CD4-positive, alpha-beta T cell treated with Interleukin-10 for 1 hour (primary cell): ENCODE data around the gene USP48.

Experiments
- DNase-seq: peaks from one replicate; pipeline ENCODE4 v3.0.0-alpha.2; 2020

USP48 gene

DNA sequence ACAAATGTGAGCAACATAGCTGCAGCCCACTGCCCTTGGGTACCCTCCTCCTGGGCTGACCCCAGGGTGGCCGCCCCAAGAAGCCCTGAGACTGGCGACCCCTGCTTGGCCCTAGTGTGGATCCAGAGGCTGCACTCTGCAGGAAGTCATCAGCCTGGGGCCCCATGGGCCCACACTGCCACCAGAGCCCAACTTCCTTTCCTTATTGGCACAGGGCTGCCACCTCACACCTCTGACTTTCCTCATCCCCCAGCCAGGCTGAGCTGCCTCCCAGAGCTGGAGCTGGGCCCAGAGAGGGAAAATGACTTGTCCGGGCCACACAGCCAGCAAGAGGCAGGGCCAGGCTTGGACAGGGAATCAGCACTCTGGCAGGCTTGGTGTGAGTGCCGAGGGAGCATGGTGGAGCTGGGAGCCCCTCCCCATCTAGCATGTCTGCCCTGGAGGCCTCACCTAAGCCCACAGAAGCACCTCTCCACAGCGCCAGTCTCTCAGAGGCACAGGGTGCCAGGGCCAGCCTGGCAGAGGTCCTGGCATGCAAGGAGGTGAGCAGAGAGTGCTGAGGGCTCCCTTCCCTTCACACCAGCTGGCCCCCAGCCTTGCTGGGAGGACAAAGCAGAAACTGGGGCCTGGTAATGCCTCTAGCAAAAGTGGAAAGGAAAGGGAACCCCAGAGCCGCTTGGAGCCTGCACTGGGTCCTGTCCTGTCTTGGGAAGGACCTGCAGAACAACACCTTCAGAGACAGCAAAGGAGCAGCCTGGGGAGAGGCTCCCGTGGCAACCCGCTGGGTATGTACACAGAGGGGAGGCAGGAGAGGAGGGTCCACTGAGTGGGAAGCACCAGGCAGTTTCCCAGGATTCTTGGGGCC is 117.0 kb downstream of the USP48 start:
- DNase-seq = no peak

DNA sequence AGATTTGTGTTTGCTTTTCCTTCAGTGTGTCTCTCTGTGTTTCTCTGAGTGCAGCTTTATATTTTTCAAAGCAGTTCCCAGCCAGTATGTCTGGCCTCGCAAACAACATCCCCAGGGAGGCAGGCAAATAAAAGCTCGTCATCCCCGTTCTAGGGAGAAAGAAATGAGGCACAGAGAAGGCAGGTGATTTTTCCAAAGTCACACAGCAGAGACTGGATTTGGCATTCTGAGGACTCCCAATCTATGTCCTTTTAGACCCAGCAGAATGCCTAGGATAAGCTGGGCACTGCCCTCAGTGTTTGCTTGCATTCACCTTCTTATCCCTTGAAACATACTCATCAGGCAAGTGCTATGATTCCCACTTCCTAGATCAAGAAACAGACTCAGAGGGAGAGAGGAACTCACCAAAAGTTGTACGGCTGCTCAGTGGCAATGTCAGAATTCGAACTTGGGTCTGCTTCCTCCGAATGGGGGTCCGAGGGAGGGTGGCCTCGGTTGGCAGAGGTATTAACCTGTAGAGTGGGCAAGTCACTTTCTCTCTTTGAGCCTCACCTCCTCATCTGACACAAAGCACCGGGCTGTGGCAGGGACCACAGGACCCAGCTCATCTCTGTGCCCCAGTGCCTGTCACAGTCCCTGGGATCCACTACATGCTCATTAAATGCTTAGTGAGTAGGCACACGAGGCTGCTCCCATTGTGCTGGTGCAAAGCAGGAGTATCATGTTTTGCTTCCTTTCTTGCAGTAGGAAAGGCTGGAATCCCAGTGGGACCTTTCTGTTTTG is 118.0 kb downstream of the USP48 start:
- DNase-seq = no peak

DNA sequence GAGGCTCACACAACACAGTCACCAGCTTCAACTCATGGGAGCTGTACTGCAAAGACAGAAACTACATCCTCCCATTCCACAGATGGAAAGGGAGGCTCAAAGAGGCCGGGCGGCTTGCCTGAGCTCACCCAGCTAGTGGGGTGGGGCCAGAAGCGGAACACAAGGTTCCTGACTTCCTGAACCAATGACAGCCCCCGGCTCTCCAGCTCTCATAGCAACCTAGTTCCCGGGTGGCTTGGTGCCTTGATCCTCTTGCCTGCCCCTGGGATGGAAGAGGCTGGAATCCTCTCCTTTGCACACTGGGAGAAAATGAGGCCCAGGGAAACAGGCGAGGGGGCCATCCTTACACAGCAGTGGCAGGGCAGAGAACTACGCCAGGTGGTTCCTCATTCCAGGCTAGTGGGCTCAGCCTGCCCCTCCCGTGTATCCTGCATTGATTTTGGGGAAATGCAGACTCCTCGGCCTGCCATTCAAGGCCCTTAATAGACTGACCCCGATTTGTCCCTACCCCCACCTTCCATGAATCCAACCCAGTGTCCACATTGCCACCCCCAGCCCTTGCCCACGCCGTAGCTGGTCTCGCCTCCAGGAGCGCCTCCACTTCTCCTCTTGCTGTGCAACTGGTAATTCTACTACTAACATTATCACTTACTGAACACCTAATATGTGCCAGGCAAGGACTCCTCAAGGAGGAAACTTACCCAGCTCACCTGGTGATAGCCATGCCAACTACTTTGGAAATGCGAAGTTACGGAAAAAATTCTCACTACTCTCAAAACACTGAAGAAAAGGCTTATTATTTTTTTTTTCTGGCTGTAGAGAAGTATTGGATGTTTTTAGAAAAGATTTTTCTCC is 118.8 kb downstream of the USP48 start:
- DNase-seq = no peak

DNA sequence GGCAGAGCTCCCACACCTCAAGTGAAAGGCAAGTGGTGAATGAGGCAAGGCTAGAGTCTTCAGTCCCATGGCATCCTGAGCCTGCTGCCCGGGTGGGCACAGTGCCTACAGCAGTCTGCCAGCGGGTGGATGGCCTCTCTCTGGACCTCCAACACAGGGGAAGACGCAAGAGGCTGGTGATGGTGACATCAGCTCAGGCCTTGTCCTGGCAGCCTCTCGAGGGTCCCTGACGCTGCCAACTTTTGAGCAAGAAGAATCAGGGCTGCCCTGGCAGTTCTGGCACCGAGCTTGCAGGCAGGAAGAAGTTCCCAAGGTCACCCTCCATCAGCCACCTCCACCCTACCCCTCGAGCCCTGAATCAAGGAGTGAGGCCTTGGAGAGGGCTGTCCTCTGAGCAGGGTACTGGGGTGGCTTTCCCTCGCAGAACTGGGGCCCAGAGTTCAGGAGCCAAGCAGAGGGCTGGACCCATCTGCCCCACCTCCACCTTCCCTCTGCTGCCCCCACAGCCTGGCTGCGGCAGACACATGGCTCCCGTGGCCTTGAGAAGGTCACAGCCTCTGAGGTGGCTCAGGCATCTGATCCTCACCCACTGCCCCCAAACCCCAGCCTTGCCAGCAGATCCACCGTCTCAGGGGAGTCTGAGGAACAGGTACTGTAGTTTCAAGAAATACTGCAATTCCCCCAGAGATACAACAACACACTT is 119.5 kb downstream of the USP48 start:
- DNase-seq = no peak

DNA sequence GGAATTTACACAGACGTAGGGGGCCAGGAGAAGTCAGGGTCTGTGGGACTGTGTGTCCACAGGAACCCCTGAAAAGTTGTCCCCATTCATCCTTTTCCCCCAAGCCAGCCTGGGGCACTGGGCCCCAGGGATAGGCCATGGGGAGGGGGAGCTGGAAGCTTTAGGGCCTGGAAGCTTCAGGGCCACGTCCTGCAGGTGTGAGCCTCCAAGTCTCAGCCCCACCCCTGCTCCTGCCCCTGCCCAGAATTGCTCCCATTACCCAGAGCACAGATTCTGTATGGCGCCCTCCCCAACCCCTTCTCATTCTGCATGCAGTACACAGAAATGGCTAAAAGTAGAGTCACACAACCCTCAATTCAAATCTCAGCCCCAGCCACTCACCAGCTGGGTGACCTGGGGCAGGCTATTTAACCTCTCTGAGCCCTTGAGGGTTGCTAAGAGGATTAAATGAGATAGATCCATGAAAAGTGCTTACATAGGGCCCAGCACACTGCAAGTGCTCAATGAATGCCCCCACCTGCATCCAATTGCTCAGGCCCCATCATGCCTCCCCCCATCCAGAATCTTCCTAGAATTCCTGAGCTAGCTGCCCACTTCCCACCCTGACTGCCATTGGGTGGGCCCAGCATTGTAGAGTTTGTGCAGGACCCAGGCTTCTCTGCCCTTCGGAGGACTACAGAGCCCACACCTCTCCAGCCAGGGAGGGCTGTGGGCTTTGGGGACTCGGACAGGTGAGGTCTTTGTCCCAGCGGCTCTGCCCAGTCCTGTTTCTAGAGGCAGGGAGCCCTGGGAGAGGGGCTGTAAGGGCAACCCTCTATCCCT is 120.3 kb downstream of the USP48 start:
- DNase-seq = no peak

DNA sequence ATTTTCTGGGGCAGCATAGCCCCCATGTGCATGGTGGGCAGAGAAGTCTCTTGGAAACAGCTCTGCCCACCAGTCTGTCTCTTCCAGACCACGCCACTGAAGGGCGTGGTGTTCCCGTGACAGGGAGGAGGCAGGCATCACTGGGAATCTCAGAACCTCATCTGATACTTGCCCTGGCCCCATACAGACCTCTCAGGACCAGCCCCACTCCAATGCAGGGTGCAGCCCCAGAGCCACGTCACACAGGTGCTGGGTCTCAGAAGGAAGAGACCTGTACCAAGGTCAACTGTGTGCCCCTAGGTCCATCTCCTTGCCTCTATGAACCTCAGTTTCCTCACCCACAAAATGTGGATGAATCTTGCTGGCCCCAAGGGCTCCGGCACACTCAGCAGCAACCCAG is 121.1 kb downstream of the USP48 start:
- DNase-seq = no peak

DNA sequence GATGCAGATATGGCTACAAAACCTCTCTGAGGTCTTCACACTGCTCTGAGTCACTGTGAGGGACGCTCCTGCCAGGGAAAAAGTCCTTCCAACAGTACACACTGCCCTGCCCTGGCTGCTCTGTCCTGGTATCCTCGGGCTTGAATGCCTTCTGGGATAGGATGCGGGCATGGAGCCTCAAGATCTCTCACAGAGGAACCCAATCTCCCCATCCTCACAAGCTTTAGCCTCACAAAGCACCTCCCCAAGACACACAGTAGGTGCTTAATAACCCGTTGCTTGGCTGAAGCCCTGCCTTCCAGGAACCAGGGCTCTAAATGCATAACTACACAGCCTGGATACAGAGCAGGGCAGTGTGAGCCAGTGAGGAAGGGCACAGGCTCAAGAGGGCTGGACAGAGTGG is 123.0 kb downstream of the USP48 start:
- no peak for DNase-seq

DNA sequence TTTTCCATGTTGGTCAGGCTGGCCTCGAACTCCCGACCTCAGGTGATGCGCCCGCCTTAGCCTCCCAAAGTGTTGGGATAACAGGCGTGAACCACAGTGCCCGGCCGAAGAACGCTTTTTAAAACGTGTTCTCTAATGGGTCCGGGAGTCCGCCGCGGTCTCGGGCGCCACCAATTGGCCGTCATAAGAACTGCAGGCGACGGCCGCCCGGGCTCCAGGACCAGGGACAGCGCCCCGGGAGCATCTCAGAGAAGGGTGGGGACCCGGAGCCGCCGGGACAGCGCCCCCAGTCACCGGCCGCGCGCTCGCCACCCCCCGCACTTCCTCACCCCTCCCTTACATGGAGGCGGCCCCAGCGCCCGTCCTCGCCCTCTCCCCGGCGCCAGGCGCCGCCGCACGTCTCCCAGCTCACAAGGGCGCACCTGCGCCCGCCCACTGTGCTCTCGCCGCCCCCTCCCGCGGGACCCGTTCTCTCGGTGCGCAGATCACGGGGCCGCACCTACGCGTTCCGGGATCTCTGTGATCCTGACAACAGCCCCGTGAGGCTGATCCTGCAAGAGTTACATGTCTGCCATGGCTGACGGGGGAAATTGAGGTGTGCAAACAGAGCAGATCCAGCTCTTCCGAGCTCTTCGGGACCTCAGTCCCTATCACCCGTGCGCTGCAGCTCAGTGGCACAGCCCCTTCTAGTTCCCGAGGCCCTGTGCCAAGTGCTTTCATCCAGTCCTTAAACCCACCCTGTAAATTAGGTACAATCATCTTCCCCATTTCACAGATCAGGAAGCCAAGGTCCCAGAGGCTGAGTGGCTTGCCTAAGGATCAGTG is 123.6 kb downstream of the USP48 start:
- peak; percentile 85 for DNase-seq

DNA sequence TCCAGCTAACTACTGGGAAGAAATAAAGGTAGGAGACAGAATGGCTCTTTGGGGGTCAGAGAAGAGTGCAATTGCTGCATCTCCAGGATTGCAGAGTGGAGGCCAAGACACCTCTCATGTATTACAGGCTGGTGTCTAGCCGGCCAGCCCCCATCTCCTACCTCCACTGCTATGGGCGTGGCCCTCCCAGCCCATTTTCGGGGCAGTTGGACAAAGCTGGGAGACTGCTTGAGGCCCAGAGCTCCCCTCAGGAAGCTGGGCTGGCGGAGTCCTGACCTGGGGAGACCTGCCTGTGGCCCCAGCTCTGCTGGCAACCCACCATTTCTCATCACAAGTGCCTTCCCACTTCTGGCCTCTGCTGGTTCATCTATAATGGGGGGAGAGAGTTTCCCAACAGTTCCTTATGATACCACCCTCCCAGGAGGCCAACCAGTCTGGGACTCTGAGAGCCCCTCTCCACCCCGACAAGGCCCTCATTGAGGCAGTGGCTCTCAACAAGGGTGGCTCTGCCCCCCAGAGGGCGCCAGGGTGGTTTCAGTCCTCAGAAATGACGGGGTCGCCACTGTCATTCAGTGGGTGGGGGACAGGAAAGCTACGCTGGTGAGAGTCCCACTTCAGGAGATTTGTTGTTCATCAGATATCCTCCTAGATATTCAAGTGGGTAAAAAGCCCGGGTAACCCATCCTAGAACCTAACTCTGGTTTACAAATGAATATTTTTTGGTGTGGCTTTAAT is 125.3 kb downstream of the USP48 start:
- no peak for DNase-seq

DNA sequence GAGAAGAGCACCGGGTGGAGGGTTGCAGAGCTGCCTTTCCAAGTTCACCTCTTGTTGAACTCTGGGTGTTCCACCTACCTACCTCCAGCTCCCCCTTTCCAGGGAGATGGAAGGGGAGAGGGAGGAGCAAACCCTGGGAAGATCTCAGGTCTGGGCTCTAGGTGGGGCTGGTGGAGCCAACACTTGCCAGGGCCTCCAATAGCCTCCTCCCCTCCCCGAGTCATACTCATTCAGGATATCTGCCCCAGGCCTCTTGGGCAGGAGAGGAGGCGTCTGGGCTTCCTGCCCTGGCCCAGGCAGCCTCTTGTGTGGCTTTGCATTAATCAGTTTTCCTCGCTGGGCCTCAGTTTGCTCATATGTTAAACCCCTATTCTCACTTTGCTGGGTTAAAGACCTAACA is 127.2 kb downstream of the USP48 start:
- no peak for DNase-seq

DNA sequence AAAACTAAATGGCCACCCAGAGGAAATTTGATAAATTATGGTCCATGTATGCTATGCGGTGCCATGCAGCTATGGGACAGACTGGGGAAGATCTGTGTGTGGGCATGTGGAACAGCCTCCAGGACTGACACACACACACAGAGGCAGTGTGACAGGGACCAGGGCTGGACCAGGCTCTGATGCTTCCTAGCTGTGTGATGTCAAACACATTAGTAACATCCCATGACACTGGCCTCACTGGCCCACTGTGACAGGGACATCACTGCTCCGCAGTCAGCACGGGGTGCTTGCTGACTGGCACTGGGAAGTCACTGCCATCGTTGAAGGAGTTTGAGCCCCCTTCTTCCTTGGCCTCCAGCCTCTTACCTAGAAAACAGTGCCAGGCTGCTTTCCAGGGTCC is 127.7 kb downstream of the USP48 start:
- DNase-seq = no peak

DNA sequence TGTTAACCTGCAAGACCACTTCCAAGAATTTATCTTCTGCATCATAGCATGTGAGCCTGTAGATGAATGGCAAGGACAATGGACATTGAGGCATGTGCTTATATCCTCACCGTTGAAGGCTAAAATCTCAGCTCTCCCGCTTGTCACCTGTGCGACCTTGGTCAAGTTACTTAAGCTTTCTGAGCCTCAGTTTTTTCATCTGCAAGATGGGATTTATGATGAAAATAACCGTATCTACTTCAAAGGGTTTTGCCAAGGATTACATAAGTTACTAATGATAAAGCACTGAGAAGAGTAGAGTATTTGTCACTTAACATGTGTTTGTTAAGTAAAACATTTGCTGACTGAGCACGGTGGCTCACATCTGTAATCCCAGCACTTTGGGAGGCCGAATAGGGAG is 128.7 kb downstream of the USP48 start:
- no peak for DNase-seq

DNA sequence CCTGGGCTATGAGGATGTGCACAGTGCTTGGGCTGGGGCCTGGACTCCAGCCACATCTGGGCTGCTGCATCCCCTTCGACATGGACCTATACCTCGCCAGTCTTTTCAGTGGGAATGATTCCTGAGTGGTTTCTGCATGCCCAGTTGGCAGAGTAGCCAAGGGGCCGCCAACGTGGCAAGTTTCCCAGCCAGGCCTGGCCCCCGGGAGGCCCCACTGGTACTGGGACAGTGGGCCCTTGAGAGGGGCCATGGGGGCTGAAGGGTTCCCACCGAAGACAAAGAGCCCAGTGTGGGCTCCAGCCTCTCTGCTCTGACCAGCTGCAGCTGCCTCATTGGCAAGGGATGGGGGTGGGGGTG is 129.2 kb downstream of the USP48 start:
- no peak for DNase-seq

DNA sequence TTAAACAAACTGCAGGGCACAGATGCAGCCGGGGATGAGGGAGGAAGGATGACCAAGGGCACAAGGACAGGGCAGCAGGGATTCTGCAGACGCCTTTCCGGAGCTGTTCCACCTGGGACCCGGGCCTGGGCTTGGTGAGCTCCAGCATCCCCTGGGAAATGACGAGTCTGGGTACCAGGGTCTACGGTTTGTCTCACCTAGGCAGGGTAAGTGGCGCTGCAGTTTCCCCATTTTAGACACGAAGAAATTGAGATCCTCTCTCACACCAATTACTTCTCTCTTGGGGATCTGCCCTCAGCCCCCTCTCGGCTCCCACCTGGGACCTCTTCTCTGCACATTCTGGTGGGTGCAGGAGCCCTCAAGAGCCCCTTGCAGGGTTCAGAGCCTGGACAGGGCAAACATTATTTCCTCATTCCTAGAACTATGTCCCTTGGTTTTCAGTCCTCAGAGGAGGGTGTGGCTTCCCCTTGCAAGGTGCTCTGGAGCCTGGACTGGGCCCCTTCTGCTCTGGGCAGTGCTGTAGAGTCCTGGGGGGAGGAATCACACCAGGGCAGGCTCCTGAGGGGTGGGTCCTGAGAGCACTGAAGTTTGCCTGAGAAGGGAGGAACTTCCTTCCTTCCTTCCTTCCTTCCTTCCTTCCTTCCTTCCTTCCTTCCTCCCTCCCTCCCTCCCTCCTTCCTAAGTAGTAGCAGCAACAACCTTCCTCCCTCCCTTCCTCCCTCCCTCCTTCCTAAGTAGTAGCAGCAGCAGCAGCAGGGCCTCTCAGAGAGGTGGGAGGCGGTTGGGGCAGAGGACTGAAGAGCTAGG is 129.8 kb downstream of the USP48 start:
- DNase-seq = no peak

DNA sequence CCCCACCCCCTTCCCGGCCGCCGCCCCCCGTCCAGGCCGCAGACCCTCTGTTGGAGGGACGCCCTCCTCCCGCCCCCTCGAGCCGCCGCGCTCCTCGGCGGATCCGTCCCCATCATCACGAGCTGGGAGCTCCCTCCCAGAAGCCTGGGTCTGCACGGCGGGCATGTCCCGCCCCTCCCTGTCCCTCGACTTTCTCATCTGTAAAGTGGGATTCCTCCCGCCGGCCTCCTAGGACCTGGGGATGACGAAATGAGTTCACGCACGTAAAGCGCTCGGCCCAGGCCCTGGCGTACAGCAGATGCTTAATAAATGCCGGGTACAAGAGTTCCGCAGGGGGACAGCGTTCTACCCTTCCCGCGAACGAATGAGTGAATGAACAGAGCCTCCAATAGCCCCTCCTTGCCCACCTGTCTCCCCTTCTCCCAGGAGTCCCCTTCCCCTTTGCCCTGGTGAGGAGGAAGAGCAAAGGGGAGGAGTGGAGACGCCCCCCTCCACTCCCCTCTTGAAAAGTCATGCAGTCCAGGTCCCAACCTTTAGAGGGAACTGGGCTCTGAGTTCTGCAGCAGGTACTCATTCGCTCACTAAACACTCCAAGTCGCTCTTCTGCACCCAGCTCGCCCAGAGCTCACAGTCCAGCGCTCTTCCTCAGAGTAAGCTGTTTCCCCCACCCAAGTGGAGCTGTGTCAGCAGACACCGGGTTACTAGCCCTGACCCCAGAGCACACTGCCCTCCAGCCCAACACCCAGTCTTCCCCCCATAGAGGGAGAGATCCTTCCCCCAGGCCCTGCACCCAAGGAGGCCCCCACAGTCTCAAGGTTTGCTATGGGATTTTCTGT is 130.6 kb downstream of the USP48 start:
- DNase-seq = no peak

DNA sequence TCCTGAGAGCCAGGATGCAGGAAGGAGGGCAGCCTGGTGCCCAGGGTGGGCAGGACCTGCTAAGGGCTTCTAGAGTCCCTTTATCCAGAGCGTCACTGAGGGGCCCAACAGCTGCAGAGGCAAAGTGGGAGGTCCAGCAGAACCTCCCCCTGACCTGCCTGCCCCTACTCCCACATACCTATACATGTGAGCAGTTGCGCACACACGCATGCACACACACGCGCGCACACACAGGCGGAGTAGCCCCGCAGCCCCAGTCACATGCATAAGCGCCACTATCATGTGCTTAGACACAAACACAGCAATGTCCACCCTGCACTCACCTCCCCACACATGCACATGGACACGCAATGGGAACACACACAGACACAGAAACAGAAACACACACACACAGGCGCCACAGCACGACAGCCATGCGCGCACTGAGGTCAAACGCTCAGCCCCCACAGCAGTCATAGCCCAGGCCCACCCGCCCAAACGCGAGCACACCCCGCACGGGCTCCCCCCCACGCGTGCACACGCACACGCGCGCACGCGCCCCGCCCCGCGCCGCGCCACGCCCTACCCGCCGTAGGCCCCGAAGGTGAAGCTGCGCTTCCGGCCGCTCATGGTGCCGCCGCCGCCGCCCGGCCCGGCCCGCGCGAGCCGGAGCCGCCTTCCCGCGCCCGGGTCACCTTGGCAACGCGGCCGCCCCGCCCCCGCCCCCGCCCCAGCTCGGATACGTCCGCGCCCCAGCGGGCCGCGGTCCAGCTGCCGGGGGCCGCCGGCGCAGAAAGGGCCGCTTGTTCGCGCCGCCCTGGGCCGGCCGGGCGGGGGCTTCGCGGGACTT is 131.5 kb downstream of the USP48 start:
- DNase-seq = peak; percentile 59

DNA sequence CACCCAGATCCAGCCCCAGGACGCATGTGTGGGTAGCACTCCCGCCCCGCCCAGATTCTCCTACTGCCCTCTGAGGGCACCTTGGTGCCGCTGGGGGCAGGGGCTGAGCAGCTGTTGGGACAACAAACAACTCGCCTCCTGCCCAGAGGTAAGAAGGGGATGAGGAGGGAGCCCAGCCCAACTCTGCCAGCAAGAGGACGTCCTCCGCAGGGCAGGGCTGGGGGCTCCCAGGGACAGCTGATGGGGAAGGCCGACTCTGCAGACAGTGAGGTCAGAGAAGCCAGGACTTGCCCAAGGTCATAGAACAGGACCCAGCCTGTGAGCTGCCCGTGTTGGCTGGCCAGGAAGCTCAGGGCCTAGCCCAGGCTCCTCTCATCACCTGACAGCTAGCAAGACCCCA is 132.5 kb downstream of the USP48 start:
- no peak for DNase-seq
